Stimulated activated CD8-positive, alpha-beta memory T cell treated with anti-CD3 and anti-CD28 coated beads, Interleukin-2, amount 100 ng/mL, for 48 hours (primary cell): ENCODE results near the gene EPHA2.
"Not testable (repeated sequence)": the region's sequence is repeated elsewhere in the genome, so short reads cannot be mapped to it uniquely, and the experiment has no call there.

ENCODE experiments used
- DNase-seq, 2 donors: peaks; one replicate each; pipeline ENCODE4 v3.0.0-alpha.2; 2020; ENCODE audit warnings: low read depth in 2 of 2

Gene EPHA2

DNA sequence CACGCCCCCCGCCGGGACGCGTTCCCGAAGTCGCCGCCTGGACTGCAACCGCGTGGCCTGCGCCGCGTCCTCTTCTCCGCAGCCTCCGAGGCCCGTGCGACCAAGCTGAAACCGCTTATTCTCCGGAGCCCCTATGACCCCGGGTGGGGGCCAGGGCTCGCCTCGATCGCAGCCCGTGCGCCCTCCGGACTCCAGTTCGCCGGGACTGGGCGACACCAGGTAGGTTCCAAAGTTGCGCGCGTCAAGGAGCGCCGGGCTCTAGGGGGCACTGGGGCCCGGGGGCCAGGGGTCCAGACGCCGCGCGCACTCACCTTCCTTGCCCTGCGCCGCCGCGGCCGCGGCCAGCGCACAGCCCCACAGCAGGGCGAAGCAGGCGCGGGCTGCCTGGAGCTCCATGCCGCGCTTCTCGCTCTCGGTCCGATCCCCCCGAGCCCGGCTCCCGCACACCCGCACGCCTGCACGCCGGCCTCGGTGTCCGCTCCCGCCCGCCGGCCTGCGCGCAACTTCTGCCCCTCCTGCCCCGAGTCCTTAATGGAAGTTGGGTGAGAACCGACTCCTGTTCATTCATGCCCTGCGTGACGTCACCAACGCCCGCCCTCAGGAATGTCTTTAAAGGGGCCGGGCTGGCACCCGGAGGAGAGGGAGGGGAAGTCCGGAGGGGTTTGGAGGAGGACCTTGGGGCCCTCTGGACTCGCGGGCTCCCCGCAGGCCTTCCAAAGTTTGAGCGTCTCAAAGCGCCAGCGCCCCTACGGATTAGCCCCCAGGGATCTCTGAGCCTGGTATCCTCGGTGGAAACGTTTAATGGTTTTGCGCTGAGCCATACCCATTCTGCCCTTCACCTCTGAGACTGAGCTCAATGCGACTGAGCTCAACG lies at the start of gene EPHA2:
Gene EPHA2, minus strand, starts transcription at position 533 of the 874 bp plus-strand sequence. Its CDS starts 137 bp downstream, at position 396.
- no peak for DNase-seq

DNA sequence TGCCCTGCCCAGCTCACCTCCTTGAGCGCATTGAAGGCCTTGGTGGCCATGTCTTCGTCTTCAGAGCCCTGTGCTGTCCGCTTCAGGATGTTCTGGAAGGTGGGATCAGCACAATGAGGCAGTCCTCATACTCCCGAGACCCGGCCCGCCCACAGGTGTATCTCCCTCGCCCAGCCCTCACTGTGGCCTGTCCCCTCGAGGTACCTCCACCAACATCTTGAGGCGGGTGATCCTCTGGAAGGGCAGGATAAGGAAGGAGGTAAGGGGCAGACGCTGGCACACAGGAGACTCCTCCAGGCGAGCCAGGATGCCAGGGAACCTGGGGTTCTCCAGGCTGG lies 49.4 kb upstream of the EPHA2 start:
- no peak for DNase-seq

DNA sequence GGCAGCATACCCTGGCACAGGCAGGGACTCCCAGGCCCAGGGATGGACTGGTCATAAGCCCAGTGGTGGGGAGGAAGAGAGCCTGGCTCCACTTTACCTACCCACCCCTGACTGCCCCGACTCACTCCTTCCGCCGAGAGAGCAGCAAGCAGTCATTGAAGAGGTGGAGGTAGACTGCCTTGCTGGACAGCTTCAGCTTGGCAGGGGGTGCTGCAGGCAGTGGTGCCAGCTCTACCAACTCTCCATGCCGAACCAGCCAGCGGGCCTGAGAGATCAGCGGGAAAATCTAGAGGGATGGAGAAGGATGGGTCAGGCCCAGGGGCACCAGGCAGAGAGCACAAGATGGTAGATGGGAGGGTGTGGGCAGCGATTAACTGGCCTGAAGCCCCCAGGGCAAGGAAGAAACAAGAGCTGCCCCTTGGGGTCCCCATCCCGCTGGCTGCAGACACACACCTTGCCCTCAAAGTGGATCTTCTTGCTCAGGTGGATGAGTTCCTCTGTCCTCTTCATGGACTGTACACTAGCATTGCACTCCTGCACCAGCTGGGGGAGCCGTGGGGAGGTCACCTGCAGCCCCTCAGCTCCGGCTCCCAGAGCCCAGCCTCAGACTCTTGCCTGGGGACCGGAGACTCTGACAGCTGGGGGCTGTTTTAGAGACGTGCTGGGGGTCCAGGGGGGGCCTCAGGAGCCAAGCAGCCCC lies 48.9 kb upstream of the EPHA2 start:
- peak in 1 of 2 donors; percentile 21 for DNase-seq

DNA sequence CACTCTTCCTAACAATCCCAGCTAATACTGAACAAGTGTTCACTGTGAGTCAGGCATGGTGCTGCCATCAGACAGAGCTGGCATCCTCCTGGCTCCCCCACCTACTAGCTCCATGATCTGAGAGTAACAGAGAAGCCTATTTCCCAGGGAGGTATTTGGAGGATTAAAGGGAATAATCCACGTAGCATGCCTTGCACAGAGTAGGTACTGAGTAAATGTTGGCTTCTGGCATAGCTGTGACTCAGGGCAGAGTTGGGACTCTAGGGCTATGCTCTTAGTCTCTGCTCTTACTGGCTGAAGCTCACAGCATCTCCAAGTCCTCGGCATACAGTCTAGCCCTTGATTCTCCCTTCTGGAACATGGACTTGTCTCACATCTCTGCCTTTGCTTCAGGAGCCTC lies 48.3 kb upstream of the EPHA2 start:
- DNase-seq = no peak

DNA sequence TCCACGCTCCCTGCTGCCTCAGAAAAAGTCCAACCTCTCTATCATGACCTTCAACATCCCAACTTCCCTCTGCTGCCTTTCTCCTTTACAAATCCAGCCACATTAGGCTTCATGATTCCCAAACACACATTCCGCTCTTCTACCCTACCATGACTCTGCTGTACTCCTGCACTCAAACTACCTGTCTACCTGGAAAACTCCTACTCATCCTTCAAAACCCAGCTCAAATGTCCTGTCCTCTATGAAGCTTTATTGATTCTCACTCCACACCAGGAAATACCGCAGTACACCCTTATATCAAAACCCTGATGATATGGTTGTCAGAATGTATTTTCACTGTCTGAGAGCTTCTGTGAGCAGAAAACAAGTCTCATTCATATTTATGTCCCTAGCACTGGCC lies 47.7 kb upstream of the EPHA2 start:
- DNase-seq = no peak

- DNase-seq = no peak
These were observed 46.7 kb upstream of the EPHA2 start for GRCh38 chr1:16202281-16203210.

GRCh38 chr1:16199700-16200099 lies 43.8 kb upstream of the EPHA2 start:
- no peak for DNase-seq

GRCh38 chr1:16199157-16199501 lies 43.3 kb upstream of the EPHA2 start:
- DNase-seq = no peak

GRCh38 chr1:16198444-16199156 lies 42.7 kb upstream of the EPHA2 start:
- no peak for DNase-seq

DNA sequence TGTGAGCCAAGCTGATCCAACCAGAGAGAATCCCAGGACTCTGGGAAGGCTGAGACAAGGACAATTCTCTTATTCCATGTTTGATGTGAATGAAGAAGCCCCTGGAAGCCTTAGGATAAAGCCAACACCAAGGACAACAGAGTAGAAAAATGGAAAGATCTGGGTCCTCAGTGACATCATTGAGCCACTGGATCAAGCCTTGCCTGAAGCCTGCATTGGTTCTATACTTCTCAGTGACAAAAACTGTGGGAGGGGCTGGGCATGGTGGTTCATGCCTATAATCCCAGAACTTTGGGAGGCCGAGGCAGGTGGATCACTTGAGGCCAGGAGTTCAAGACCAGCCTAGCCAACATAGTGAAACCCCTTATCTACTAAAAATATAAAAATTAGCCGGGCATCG lies 41.0 kb upstream of the EPHA2 start:
- DNase-seq = no peak

DNA sequence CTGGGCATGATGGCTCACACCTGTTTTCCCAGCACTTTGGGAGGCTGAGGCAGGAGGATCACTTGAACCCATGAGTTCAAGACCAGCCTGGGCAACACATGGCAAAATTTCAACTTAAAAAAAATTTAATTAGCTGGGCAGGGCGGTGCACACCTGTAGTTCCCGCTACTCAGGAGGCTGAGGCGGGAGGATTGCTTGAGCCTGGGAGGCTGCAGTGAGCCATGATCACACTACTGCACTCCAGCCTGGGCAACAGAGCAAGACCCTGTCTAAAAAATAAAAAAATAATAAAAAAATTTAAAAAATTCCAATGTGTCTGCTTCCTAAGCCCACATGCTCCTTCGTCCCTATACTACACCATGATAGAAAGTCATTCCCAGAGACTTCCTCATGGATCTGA lies 40.3 kb upstream of the EPHA2 start:
- not testable (repeated sequence) for DNase-seq

GRCh38 chr1:16195518-16195905 lies 39.6 kb upstream of the EPHA2 start:
- DNase-seq = no peak

DNA sequence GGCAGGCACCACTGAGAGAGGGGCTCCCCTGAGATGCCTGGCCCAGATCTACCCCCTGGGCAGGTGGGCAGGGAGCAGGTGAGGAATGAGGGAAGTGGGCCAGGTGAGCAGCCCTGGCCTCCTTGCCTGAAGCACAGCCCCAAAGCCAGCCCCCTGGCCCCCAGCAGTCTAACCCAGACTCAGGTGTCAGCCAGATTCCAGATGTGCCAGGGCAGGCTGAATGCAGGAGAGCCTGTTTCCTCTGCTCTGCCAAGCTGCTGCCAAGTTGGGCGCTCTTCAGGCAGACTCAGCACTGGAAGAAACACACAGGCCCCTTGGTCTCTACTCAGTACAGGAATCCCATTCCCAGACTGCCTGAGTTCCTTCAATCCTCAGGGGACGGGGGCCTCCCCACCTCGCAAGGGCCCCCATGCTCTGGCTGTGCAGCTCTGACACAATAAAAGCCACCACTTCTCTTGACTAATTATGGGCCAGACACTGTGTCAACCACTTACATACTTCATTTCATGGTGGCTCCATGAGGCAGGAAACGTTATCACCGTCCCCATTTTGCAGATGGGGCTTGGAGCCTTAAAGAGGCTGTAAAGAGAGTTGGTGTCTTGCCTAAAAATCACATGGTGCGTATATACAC lies 36.2 kb upstream of the EPHA2 start:
- DNase-seq = no peak

- no peak for DNase-seq
These were observed 35.4 kb upstream of the EPHA2 start for GRCh38 chr1:16191309-16191708.

GRCh38 chr1:16189921-16190621 lies 34.2 kb upstream of the EPHA2 start:
- DNase-seq = no peak

GRCh38 chr1:16189003-16189402 lies 33.1 kb upstream of the EPHA2 start:
- no peak for DNase-seq

- DNase-seq = peak; percentile 61 to 71
These were observed 32.0 kb upstream of the EPHA2 start for GRCh38 chr1:16187748-16188401.

DNA sequence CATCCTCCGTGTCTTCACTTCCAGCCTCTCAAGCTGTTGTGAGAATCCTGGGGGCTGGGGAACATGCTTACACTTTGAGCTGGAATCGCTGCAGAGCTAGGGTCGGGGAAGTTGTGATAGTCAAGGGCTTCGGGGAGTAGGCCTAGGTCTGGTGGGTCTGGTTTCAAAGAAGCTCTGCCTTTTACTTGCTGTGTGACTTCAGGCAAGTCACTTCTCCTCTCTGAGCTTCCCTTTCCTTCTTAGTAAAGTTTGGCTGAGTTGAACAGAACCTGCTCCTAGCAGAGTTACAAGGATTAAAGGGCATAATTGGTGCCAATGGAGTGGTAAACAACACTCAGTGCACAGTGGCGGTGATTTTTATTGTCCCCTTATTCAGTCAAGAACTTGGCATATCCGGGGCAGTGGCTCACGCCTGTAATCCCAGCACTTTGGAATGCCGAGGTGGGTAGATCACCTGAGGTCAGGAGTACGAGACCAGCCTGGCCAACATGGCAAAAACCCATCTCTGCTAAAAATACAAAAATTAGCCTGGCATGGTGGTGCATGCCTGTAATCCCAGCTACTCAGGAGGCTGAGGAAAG lies 30.9 kb upstream of the EPHA2 start:
- no peak for DNase-seq

GRCh38 chr1:16184557-16185303 lies 28.9 kb upstream of the EPHA2 start:
- DNase-seq = no peak
